Fibroblast of skin of back (primary cell): ENCODE results near the gene KIDINS220.

ENCODE experiments used
- DNase-seq: peaks from one replicate; pipeline ENCODE4 v3.0.0-alpha.2; 2013

Gene KIDINS220

GRCh38 chr2:8851811-8852560 lies 14.6 kb upstream of the KIDINS220 start:
- DNase-seq, result peak; percentile 30

GRCh38 chr2:8850845-8851487 lies 13.6 kb upstream of the KIDINS220 start:
- DNase-seq, result no peak

GRCh38 chr2:8849327-8849726 lies 11.9 kb upstream of the KIDINS220 start:
- peak; percentile 33 for DNase-seq

- no peak for DNase-seq
These were observed 11.1 kb upstream of the KIDINS220 start for GRCh38 chr2:8848328-8849100.

- no peak for DNase-seq
These were observed 10.0 kb upstream of the KIDINS220 start for GRCh38 chr2:8847400-8847799.

GRCh38 chr2:8841932-8842331 lies 4.5 kb upstream of the KIDINS220 start:
- no peak for DNase-seq

- no peak for DNase-seq
These were observed 3.2 kb upstream of the KIDINS220 start for GRCh38 chr2:8840475-8841091.

GRCh38 chr2:8839189-8839965 lies 2.0 kb upstream of the KIDINS220 start:
- DNase-seq, result no peak

GRCh38 chr2:8837795-8838140 lies 355 bp upstream of the KIDINS220 start:
- no peak for DNase-seq

GRCh38 chr2:8835279-8835678 lies 2.1 kb downstream of the KIDINS220 start:
- DNase-seq, result no peak

- DNase-seq, result no peak
These were observed 3.6 kb downstream of the KIDINS220 start for GRCh38 chr2:8833853-8834252.

GRCh38 chr2:8831516-8831915 lies 5.9 kb downstream of the KIDINS220 start:
- DNase-seq, result no peak

GRCh38 chr2:8827729-8828128 lies 9.7 kb downstream of the KIDINS220 start:
- DNase-seq, result no peak

GRCh38 chr2:8822218-8822617 lies 15.2 kb downstream of the KIDINS220 start:
- no peak for DNase-seq

- DNase-seq, result no peak
These were observed 15.9 kb downstream of the KIDINS220 start for GRCh38 chr2:8821276-8822217.

- DNase-seq, result no peak
These were observed 17.5 kb downstream of the KIDINS220 start for GRCh38 chr2:8819948-8820347.

- peak; percentile 37 for DNase-seq
These were observed 18.2 kb downstream of the KIDINS220 start for GRCh38 chr2:8819194-8819593.

GRCh38 chr2:8817221-8817620 lies 20.2 kb downstream of the KIDINS220 start:
- no peak for DNase-seq

GRCh38 chr2:8806885-8807704 lies 30.3 kb downstream of the KIDINS220 start:
- DNase-seq, result no peak
